ENCODE data around the gene FRMD4A.

The FRMD4A gene

DNA sequence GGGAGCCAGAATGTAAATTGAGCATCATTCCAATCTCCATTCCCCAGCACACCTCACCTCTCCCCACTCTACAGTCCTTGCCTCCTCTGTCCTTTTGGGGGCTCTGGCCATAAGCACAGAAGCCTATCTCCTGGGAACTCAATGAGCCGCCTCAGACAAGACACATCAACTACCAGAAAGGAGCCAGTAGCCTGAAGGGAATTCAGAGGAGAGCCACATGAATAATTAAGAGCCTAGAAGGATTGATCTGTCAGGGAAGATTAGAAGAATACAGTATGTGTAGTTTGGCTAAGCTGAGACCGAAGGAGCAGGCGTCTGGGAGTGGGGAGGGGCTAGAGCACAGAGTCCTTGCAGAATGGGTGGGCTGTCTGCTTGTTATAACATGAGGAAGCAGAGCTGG is 31.2 kb downstream of the FRMD4A start:
- Histone ChIP-seq H4K20me1 (ENCODE audit: insufficient read depth, low read length) (no peaks in the 10 kb centered on the region), H3K9me3 (ENCODE audit: insufficient read depth, low read length, severe bottlenecking) (no peaks in the 10 kb centered on the region), H3K9ac (ENCODE audit: low read depth, low read length) (no peak overlapping the region), H3K27me3 (ENCODE audit: insufficient read depth, low read length, poor library complexity) (peaks cover 16% of the 10 kb centered on the region), H3K4me3 (ENCODE audit: low read depth in 1 of 2, low read length in 2 of 2) (no peak overlapping the region), H3K79me2 (ENCODE audit: insufficient read depth, low read length) (no peaks in the 10 kb centered on the region), H3K4me1 (ENCODE audit: insufficient read depth, low read length) (no peaks in the 10 kb centered on the region), H2AFZ (ENCODE audit: low read depth, low read length) (no peak overlapping the region), H3K4me2 (ENCODE audit: insufficient read depth, low read length) (no peak overlapping the region), H3K27ac (ENCODE audit: low read length) (no peak overlapping the region), H3K36me3 (ENCODE audit: insufficient read depth, low read length) (no peaks in the 10 kb centered on the region)
- ATAC-seq (ENCODE audit: insufficient read depth, low read depth) (no peak), DNase-seq (no peak)
- TF ChIP-seq, protein P1, sequence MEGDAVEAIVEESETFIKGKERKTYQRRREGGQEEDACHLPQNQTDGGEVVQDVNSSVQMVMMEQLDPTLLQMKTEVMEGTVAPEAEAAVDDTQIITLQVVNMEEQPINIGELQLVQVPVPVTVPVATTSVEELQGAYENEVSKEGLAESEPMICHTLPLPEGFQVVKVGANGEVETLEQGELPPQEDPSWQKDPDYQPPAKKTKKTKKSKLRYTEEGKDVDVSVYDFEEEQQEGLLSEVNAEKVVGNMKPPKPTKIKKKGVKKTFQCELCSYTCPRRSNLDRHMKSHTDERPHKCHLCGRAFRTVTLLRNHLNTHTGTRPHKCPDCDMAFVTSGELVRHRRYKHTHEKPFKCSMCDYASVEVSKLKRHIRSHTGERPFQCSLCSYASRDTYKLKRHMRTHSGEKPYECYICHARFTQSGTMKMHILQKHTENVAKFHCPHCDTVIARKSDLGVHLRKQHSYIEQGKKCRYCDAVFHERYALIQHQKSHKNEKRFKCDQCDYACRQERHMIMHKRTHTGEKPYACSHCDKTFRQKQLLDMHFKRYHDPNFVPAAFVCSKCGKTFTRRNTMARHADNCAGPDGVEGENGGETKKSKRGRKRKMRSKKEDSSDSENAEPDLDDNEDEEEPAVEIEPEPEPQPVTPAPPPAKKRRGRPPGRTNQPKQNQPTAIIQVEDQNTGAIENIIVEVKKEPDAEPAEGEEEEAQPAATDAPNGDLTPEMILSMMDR (IDR thresholded peaks at IDR 0.05; ENCODE audit: borderline replicate concordance, extremely low read depth, low read length, poor library complexity, severe bottlenecking), result no peak
- TF ChIP-seq EZH2 (IDR thresholded peaks at IDR 0.05; ENCODE audit: borderline replicate concordance, low read depth, low read length, severe bottlenecking), result no peak

DNA sequence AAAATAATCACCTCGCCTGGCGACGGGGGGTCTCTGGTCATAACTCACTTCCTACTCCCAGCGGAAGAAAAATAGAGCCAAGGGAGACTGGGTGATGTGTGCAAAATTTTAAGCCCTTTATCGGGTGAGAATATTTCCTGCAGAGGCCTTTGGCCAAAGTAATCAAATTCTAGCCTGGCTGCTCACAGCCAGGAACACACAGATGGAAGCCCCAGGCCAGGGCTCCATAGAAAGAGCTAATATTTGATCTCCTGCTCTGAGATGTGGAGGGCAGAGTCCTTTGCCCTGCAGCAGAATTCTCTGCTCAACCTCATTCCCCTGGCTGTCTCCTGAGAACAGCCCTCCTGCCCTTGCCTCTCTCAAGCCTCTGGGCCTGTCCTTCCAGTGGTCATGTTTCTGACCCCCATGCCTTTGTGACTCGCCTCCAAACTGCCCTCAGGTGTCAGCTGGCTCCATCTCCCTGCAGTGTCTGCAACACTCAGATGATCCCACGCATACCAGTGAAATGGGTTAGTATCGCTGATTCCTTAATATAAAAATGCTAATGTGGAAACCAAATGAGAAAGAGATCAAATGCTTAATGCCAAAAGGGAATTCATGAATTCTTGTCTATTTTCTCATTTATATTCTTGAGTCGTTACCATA is 34.5 kb downstream of the FRMD4A start:
- H2AFZ ChIP-seq (ENCODE audit: low read depth, low read length), result no peak overlapping the region
- H3K27ac ChIP-seq (ENCODE audit: low read length), result no peak overlapping the region
- H3K4me1 ChIP-seq (ENCODE audit: insufficient read depth, low read length), result no peaks in the 10 kb centered on the region
- H3K4me3 ChIP-seq (ENCODE audit: low read depth in 1 of 2, low read length in 2 of 2), result no peak overlapping the region
- no peaks in the 10 kb centered on the region for H3K36me3 ChIP-seq (ENCODE audit: insufficient read depth, low read length)
- DNase-seq, result no peak
- H3K9ac ChIP-seq (ENCODE audit: low read depth, low read length), result no peak overlapping the region
- H3K4me2 ChIP-seq (ENCODE audit: insufficient read depth, low read length), result no peak overlapping the region
- TF ChIP-seq, protein P1 (IDR thresholded peaks at IDR 0.05; ENCODE audit: borderline replicate concordance, extremely low read depth, low read length, poor library complexity, severe bottlenecking), result no peak
- TF ChIP-seq EZH2 (IDR thresholded peaks at IDR 0.05; ENCODE audit: borderline replicate concordance, low read depth, low read length, severe bottlenecking), result no peak
- no peak for ATAC-seq (ENCODE audit: insufficient read depth, low read depth)
- H3K9me3 ChIP-seq (ENCODE audit: insufficient read depth, low read length, severe bottlenecking), result no peaks in the 10 kb centered on the region
- no peaks in the 10 kb centered on the region for H3K79me2 ChIP-seq (ENCODE audit: insufficient read depth, low read length)
- peaks cover 10% of the 10 kb centered on the region for H3K27me3 ChIP-seq (ENCODE audit: insufficient read depth, low read length, poor library complexity)
- H4K20me1 ChIP-seq (ENCODE audit: insufficient read depth, low read length), result no peaks in the 10 kb centered on the region

- H3K9ac ChIP-seq (ENCODE audit: low read depth, low read length), result no peak overlapping the region
Measured at GRCh38 chr10:14294347-14295059, 36.2 kb downstream of the FRMD4A start.

More at GRCh38 chr10:14294347-14295059, 36.2 kb downstream of the FRMD4A start:
- no peak for ATAC-seq (ENCODE audit: insufficient read depth, low read depth)
- Histone ChIP-seq H3K27me3 (ENCODE audit: insufficient read depth, low read length, poor library complexity) (no peaks in the 10 kb centered on the region), H3K9me3 (ENCODE audit: insufficient read depth, low read length, severe bottlenecking) (no peaks in the 10 kb centered on the region), H4K20me1 (ENCODE audit: insufficient read depth, low read length) (no peaks in the 10 kb centered on the region), H3K27ac (ENCODE audit: low read length) (no peak overlapping the region), H3K4me2 (ENCODE audit: insufficient read depth, low read length) (no peak overlapping the region), H3K4me1 (ENCODE audit: insufficient read depth, low read length) (no peaks in the 10 kb centered on the region), H3K4me3 (ENCODE audit: low read depth in 1 of 2, low read length in 2 of 2) (no peak overlapping the region), H2AFZ (ENCODE audit: low read depth, low read length) (no peak overlapping the region), H3K79me2 (ENCODE audit: insufficient read depth, low read length) (no peaks in the 10 kb centered on the region), H3K36me3 (ENCODE audit: insufficient read depth, low read length) (no peaks in the 10 kb centered on the region)
- TF ChIP-seq, protein P1 (IDR thresholded peaks at IDR 0.05; ENCODE audit: borderline replicate concordance, extremely low read depth, low read length, poor library complexity, severe bottlenecking), result no peak
- TF ChIP-seq EZH2 (IDR thresholded peaks at IDR 0.05; ENCODE audit: borderline replicate concordance, low read depth, low read length, severe bottlenecking), result no peak
- no peak for DNase-seq
